H4 (cell line): ENCODE results near the gene MROH9. TPM values are rescaled to one million over a fixed set of nuclear protein-coding genes. Genes with fewer than 3 reads are reported as not detected.

ENCODE experiments used
- DNase-seq: peaks from one replicate; pipeline ENCODE4 v3.0.0-alpha.2; 2015; ENCODE audit warnings: low spot score
- total RNA-seq: library from RNA; depleted of rRNA; stranded (reverse); fragments of >200 nt; shearing (Covaris generic); gene quantifications from 2 replicates; pipeline ENCODE4 v1.2.3, GENCODE V29; 2014

Gene MROH9
- total RNA-seq, 1 experiment from 2014 or later = not detected

- peak; percentile 42 for DNase-seq
Observed at GRCh38 chr1:170967042-170967910, 31.9 kb downstream of the MROH9 start.

- DNase-seq = no peak
Observed at GRCh38 chr1:170970256-170970655, 34.9 kb downstream of the MROH9 start.

GRCh38 chr1:170978371-170978910 lies 43.1 kb downstream of the MROH9 start:
- no peak for DNase-seq

- no peak for DNase-seq
Observed at GRCh38 chr1:170985406-170985805, 50.1 kb downstream of the MROH9 start.

GRCh38 chr1:170986901-170987300 lies 51.6 kb downstream of the MROH9 start:
- DNase-seq = no peak

- no peak for DNase-seq
Observed at GRCh38 chr1:170987424-170987823, 52.1 kb downstream of the MROH9 start.

GRCh38 chr1:170993151-170993550 lies 57.8 kb downstream of the MROH9 start:
- DNase-seq = no peak

GRCh38 chr1:170993717-170994116 lies 58.4 kb downstream of the MROH9 start:
- no peak for DNase-seq

- no peak for DNase-seq
Observed at GRCh38 chr1:171014880-171015279, 79.5 kb downstream of the MROH9 start.

- DNase-seq = no peak
Observed at GRCh38 chr1:171017426-171017825, 82.1 kb downstream of the MROH9 start.

- no peak for DNase-seq
Observed at GRCh38 chr1:171019971-171020370, 84.6 kb downstream of the MROH9 start.

GRCh38 chr1:171032822-171033702 lies 97.7 kb downstream of the MROH9 start:
- no peak for DNase-seq

- no peak for DNase-seq
Observed at GRCh38 chr1:171037626-171038025, 102.3 kb downstream of the MROH9 start.

GRCh38 chr1:171038284-171038683 lies 103.0 kb downstream of the MROH9 start:
- no peak for DNase-seq

GRCh38 chr1:171048014-171048413 lies 112.7 kb downstream of the MROH9 start:
- DNase-seq = no peak

GRCh38 chr1:171052977-171053376 lies 117.6 kb downstream of the MROH9 start:
- no peak for DNase-seq

- no peak for DNase-seq
Observed at GRCh38 chr1:171055966-171056643, 120.8 kb downstream of the MROH9 start.

GRCh38 chr1:171061425-171062143 lies 126.2 kb downstream of the MROH9 start:
- no peak for DNase-seq

GRCh38 chr1:171062902-171063301 lies 127.6 kb downstream of the MROH9 start:
- no peak for DNase-seq

GRCh38 chr1:171075041-171075440 lies 139.7 kb downstream of the MROH9 start:
- no peak for DNase-seq

- DNase-seq = peak; percentile 11
Observed at GRCh38 chr1:171081314-171081753, 146.0 kb downstream of the MROH9 start.
